22Rv1 (cell line): ENCODE data around the gene SGK1.
"Not testable (repeated sequence)": the region's sequence is repeated elsewhere in the genome, so short reads cannot be mapped to it uniquely, and the experiment has no call there.

Experiments used
- H3K27ac ChIP-seq: fragments of 450-650 bp; 2 replicates; pipeline ENCODE4 v1.5.1; 2017
- ZFX ChIP-seq: fragments of 450-650 bp; IDR thresholded peaks from 2 replicates; pipeline ENCODE4 v1.6.1; 2017; ENCODE audit warnings: antibody characterized with exemption, borderline replicate concordance
- TF ChIP-seq, protein P1 (sequence below): fragments of 450-650 bp; IDR thresholded peaks from 2 replicates; pipeline ENCODE4 v1.5.1; 2017; ENCODE audit warnings: mild to moderate bottlenecking

SGK1 gene

DNA sequence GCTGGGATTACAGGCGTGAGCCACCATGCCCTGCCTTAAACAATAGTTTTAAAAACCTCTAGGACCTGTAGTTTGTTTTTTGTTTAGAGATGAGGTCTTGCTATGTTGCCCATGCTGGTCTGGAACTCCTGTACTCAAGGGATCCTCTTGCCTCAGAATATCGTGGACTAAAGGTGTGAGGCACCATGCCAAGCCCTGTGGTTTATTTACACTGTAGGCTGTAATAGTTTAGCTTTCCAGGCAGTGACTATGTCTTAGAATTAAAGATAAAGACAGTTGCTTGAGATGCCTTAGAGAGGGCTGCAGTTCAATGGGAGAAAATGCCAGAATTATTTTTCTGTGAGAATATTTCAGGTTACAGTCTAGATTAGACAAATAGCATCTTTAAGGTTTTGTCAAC is 72.9 kb downstream of the SGK1 start:
- no peak overlapping the region for H3K27ac ChIP-seq
- TF ChIP-seq ZFX: no peak
- TF ChIP-seq, protein P1, sequence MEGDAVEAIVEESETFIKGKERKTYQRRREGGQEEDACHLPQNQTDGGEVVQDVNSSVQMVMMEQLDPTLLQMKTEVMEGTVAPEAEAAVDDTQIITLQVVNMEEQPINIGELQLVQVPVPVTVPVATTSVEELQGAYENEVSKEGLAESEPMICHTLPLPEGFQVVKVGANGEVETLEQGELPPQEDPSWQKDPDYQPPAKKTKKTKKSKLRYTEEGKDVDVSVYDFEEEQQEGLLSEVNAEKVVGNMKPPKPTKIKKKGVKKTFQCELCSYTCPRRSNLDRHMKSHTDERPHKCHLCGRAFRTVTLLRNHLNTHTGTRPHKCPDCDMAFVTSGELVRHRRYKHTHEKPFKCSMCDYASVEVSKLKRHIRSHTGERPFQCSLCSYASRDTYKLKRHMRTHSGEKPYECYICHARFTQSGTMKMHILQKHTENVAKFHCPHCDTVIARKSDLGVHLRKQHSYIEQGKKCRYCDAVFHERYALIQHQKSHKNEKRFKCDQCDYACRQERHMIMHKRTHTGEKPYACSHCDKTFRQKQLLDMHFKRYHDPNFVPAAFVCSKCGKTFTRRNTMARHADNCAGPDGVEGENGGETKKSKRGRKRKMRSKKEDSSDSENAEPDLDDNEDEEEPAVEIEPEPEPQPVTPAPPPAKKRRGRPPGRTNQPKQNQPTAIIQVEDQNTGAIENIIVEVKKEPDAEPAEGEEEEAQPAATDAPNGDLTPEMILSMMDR: no peak

DNA sequence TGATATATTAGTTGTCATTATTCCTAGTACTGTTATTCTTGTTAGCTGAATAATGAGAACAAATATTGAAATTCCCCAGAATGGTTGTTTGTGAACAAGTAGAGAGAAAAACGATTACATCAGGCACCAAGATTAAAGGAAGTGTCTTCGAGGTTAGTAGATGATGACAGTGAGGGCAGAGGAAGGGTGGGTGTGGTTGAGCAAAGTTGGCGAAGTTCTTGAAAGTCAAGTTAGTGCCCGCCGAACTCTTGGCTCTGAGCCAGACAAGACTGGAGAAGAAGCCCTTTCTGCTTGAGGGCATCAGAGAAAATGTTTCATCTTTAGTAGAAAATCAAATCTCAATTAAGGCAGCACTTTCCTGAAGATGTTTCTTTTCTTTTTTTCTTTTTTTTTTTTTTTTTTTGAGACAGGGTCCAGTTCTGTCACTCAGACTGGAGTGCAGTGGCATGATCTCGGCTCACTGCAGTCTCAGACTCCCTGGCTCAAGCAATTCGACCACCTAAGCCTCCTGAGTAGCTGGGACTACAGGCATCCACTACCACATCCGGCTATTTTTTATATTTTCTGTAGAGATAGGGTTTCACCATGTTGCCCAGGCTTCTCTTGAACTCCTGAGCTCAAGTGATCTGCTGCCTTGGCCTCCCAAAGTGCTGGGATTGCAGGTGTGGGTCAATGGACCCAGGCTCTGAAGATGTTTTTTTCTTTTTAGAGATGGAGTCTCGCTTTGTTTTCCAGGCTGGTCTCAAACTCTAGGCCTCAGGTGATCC is 77.1 kb downstream of the SGK1 start:
- TF ChIP-seq ZFX: no peak
- TF ChIP-seq, protein P1: no peak
- H3K27ac ChIP-seq: no peak overlapping the region

DNA sequence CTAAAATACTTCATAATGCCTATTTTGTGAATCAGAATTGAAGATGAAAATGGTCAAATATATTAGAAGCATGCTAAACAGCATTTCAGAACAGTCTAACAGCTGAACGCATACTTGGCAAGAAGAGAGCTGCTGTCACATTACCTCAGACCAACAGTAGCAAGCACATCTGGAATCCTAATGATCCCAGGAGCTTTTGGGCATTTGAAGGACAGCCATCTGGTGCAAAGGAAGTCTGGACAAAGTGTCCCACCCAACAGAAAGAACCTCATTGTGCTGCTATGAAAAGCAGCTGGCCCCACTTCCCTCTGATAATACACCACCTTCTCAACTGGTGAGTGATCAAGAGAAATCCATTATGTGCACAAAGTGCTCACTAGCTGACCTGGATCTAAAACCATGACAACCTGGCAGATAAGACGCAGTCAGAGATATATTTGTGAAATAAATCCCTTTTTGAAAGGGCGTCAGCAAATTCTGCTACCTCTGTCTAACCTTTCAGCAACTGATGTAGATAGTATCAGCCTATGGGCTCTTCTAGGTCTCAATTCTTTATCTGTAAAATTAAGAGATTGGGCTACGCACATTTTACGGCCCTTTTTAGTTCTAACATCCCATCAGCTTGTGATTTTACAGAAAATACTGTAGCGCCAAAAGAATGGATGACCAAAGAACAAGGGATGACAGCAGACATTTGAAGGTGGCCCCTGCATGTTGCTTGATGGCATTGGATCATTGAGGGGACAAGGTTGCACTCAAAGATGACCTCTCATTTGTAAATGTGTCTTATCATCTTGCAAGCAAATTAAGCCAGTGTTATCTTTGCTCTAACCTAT is 78.7 kb downstream of the SGK1 start:
- TF ChIP-seq ZFX: no peak
- TF ChIP-seq, protein P1: no peak

DNA sequence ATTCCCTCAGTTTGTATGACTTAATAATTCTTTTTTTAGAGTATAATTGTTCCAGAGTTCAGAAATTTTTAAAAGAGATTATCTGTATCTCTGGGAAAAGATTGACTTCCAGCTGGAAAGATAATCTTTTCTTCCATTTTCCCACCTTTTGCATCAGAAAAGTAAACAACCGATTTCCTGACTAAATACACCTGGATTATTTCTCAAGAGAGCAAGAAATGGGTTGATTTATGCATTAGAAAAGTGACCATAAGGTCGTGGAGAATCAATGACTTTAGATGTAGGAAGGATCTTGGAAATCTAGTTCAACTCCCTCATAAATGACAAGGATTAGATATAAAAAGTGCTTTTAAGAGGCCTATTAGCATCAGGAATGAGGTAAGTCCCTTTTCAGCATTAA is 79.9 kb downstream of the SGK1 start:
- H3K27ac ChIP-seq: no peak overlapping the region
- TF ChIP-seq, protein P1: no peak
- TF ChIP-seq ZFX: no peak

More for the DNA sequence above, 78.7 kb downstream of the SGK1 start:
- no peak overlapping the region for H3K27ac ChIP-seq

DNA sequence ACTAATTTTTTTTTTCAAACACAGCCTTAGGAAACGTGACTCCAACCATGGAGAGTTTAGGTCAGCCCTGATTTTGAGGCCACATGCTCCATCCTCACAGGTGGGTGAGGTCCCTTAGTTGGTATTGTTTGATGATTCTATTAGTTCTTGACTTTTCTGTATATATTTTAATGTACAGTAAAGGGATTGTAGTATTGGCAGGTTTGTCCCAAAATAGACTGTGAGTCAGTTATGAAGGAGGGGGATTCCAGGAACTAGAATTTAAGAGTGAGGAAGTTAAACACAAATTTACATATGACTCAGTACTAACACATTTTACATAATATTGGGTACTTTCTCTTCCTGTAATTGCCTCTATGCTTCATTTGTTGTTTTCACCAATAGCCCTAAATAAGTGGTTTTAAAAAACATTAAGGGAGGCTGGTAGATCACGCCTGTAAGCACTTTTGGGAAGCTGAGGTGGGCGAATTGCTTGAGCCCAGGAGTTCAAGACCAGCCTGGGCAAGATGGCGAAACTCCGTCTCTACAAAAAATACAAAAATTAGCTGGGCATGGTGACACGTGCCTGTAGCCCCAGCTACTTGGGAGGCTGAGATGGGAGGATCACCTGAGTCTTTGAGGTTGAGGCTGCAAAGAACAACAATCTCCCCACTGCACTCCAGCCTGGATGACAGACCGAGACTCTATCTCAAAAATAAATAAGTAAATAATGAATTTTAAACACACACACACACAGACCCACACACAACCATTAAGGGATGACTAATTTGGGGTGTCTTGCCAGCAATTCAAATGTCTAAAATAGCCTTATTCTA is 81.8 kb downstream of the SGK1 start:
- TF ChIP-seq, protein P1: no peak
- TF ChIP-seq ZFX: no peak
- H3K27ac ChIP-seq: no peak overlapping the region

DNA sequence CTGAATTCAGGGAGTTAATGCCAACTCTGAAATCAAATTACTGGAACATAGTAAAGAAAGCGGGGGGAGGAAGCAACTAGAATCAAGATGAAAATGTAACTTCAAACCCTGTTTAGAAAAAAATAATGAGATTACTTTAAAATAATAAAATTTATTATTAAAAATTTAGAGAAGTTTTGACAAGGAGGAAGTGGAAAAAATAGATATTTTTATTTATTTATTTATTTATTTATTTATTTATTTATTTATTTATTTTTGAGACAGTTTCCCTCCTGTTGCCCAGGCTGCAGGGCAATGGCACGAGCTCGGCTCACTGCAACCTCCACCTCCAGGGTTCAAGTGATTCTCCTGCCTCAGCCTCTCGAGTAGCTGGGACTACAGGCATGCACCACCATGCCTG is 82.6 kb downstream of the SGK1 start:
- H3K27ac ChIP-seq: not testable (repeated sequence)

DNA sequence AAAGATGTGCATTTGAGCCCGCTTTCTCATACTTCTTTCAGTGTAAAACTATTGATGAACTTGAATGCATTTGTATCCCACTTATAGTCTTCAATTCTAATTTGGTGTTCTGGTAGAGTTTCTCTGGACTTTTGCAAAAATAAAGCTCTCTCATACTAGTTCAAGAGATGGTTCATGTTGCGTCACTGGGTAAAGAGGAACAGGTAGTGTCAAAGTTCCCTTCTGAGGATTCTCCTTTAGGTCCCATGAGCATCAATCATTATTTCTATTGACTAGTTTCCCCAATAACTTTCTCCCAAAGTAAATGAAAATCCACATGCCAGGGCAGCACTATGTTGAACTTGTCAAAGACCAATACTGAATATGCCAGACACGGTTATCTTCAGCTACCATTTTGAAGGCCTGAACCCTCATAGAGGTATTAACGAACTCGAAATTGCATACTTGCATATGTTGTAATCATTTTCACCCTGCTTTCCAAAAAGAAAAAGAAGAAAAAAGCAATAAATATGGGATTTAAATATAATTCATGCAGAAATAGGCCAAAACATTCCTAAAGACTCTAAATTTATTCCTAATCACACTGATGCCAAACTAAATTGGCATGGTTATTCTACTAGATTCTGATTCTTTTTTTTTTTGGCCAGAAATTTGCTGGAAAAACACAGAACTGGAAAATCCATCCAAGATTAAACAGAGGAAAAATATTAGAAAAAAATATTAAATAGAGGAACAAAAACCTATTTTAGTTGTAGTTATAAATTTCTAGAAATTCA is 84.5 kb downstream of the SGK1 start:
- H3K27ac ChIP-seq: no peak overlapping the region
- TF ChIP-seq ZFX: no peak
- TF ChIP-seq, protein P1: no peak
